SH-SY5Y (cell line): ENCODE data around the gene ARHGAP26.

ENCODE experiments used
- GATA2 ChIP-seq: IDR thresholded peaks from 2 replicates; pipeline ENCODE4 v1.6.1; 2011; ENCODE audit warnings: mild to moderate bottlenecking, low read depth, low read length
- GATA3 ChIP-seq: IDR thresholded peaks from 2 replicates; pipeline ENCODE4 v1.6.1; 2011; ENCODE audit warnings: low read depth, mild to moderate bottlenecking, low read length, moderate library complexity

ARHGAP26 gene

GRCh38 chr5:143002459-143003327 lies 232.5 kb downstream of the ARHGAP26 start:
- TF ChIP-seq GATA3 (no peak), GATA2 (no peak)

GRCh38 chr5:143003328-143003636 lies 233.1 kb downstream of the ARHGAP26 start:
- no peak for TF ChIP-seq GATA3
- TF ChIP-seq GATA2 = no peak

GRCh38 chr5:143004361-143005145 lies 234.4 kb downstream of the ARHGAP26 start:
- TF ChIP-seq GATA3 (no peak), GATA2 (no peak)

- TF ChIP-seq GATA2 (no peak), GATA3 (no peak)
Measured at GRCh38 chr5:143006501-143006900, 236.3 kb downstream of the ARHGAP26 start.

- TF ChIP-seq GATA2 (no peak), GATA3 (no peak)
Measured at GRCh38 chr5:143008032-143008431, 237.9 kb downstream of the ARHGAP26 start.

- TF ChIP-seq GATA2 = no peak
- TF ChIP-seq GATA3 = no peak
Measured at GRCh38 chr5:143008809-143009521, 238.8 kb downstream of the ARHGAP26 start.

GRCh38 chr5:143010351-143010750 lies 240.2 kb downstream of the ARHGAP26 start:
- TF ChIP-seq GATA3 (no peak), GATA2 (no peak)

- no peak for TF ChIP-seq GATA2
- TF ChIP-seq GATA3 = no peak
Measured at GRCh38 chr5:143011585-143011984, 241.4 kb downstream of the ARHGAP26 start.

- no peak for TF ChIP-seq GATA3
- TF ChIP-seq GATA2 = no peak
Measured at GRCh38 chr5:143013176-143013891, 243.2 kb downstream of the ARHGAP26 start.

GRCh38 chr5:143014017-143014651 lies 244.0 kb downstream of the ARHGAP26 start:
- TF ChIP-seq GATA3 = no peak
- no peak for TF ChIP-seq GATA2

GRCh38 chr5:143016777-143017516 lies 246.8 kb downstream of the ARHGAP26 start:
- TF ChIP-seq GATA2 (no peak), GATA3 (no peak)

- no peak for TF ChIP-seq GATA2
- no peak for TF ChIP-seq GATA3
Measured at GRCh38 chr5:143017541-143017940, 247.4 kb downstream of the ARHGAP26 start.

GRCh38 chr5:143017992-143018391 lies 247.8 kb downstream of the ARHGAP26 start:
- TF ChIP-seq GATA2 = no peak
- no peak for TF ChIP-seq GATA3
